Inferior parietal cortex (tissue), 1 donor: Measurements from ENCODE around the gene VTCN1.
A peak's percentile ranks its signal among the peaks of the same experiment; 100 is the strongest.

ENCODE experiments used
- DNase-seq: peaks from one replicate; pipeline ENCODE4 v3.0.0-alpha.2; 2016; ENCODE audit errors: extremely low spot score

The VTCN1 gene

GRCh38 chr1:117096951-117097408, 113.7 kb downstream of the VTCN1 start:
- no peak for DNase-seq

GRCh38 chr1:117094841-117095604, 115.7 kb downstream of the VTCN1 start:
- DNase-seq, result no peak

GRCh38 chr1:117093870-117094621, 116.7 kb downstream of the VTCN1 start:
- DNase-seq, result peak; percentile 58
